Keratinocyte (primary cell): ENCODE results near the gene TWF2. TPM values are rescaled to one million over a fixed set of nuclear protein-coding genes. Genes with fewer than 3 reads are reported as not detected.
A peak's percentile ranks its signal among the peaks of the same experiment; 100 is the strongest.

Experiments used
- DNase-seq: peaks from one replicate; pipeline ENCODE4 v3.0.0-alpha.2; 2011; ENCODE audit warnings: low read depth, missing footprints, low spot score
- FAIRE-seq: peaks from 2 replicates; lab custom pipeline; 2011; peaks lifted over from hg19 to GRCh38; lab: Jason Lieb, UNC
- H2AFZ ChIP-seq: 2 replicates; pipeline ENCODE4 v1.6.0; 2012; ENCODE audit warnings: low read length, control low read depth, inconsistent platforms; ENCODE audit not compliant: control insufficient read depth
- H3K27ac ChIP-seq: 2 replicates; pipeline ENCODE4 v1.5.1; 2011; ENCODE audit warnings: low read length; ENCODE audit not compliant: control insufficient read depth, insufficient read depth
- H3K27me3 ChIP-seq: 3 replicates; pipeline ENCODE4 v1.6.0; 2011; ENCODE audit warnings: low read length; ENCODE audit not compliant: control insufficient read depth, insufficient read depth; ENCODE audit errors: extremely low read depth
- H3K36me3 ChIP-seq, 2 experiments: 2 replicates in 1 of 2; 3 replicates in 1 of 2; pipeline ENCODE4 v1.5.1; 2011; ENCODE audit warnings: low read length in 2 of 2, mild to moderate bottlenecking in 1 of 2; ENCODE audit not compliant: control insufficient read depth in 2 of 2, insufficient read depth in 2 of 2; ENCODE audit errors: extremely low read depth in 1 of 2
- H3K4me1 ChIP-seq: 3 replicates; pipeline ENCODE4 v1.5.1; 2011; ENCODE audit warnings: low read length; ENCODE audit not compliant: control insufficient read depth, insufficient read depth; ENCODE audit errors: extremely low read depth
- H3K4me2 ChIP-seq: 3 replicates; pipeline ENCODE4 v1.6.0; 2011; ENCODE audit warnings: low read depth, low read length; ENCODE audit not compliant: control insufficient read depth, insufficient read depth; ENCODE audit errors: extremely low read depth
- H3K4me3 ChIP-seq, 3 experiments: fragments of 200-600 bp in 1 of 3; sonication (generic) in 1 of 3; 2 replicates in 2 of 3; 3 replicates in 1 of 3; pipeline ENCODE4 v1.5.1; 2011 to 2016; ENCODE audit warnings: low read length in 3 of 3, mild to moderate bottlenecking in 3 of 3, control low read depth in 2 of 3, inconsistent platforms in 1 of 3, low read depth in 1 of 3, mixed read lengths in 1 of 3, mixed run types in 1 of 3, moderate library complexity in 1 of 3; ENCODE audit not compliant: control insufficient read depth in 2 of 3, insufficient read depth in 2 of 3; ENCODE audit errors: extremely low read depth in 1 of 3
- H3K79me2 ChIP-seq: 2 replicates; pipeline ENCODE4 v1.6.0; 2012; ENCODE audit warnings: low read length; ENCODE audit not compliant: control insufficient read depth, insufficient read depth
- H3K9ac ChIP-seq: 3 replicates; pipeline ENCODE4 v1.6.0; 2011; ENCODE audit warnings: low read length; ENCODE audit not compliant: control insufficient read depth, insufficient read depth; ENCODE audit errors: extremely low read depth
- H3K9me1 ChIP-seq: 3 replicates; pipeline ENCODE4 v1.6.0; 2011; ENCODE audit warnings: low read length; ENCODE audit not compliant: control insufficient read depth, insufficient read depth; ENCODE audit errors: extremely low read depth
- H3K9me3 ChIP-seq: 2 replicates; pipeline ENCODE4 v1.5.1; 2012; ENCODE audit warnings: low read depth, low read length; ENCODE audit not compliant: control insufficient read depth
- H4K20me1 ChIP-seq: 3 replicates; pipeline ENCODE4 v1.6.0; 2011; ENCODE audit warnings: low read length; ENCODE audit not compliant: control insufficient read depth, insufficient read depth; ENCODE audit errors: extremely low read depth
- EZH2 ChIP-seq: IDR thresholded peaks from one replicate; pipeline ENCODE4 v1.6.1; 2012; ENCODE audit warnings: inconsistent platforms, mild to moderate bottlenecking, low read length, moderate library complexity
- dilution Hi-C: fragments of 300-500 bp; cut with MboI; formaldehyde crosslinking; loops from one replicate; pipeline ENCODE4 v1.7.0; 2020; ENCODE audit warnings: low sequenced_read_pairs; ENCODE audit not compliant: extremely low pct_ligation_motif_present
- polyA plus RNA-seq, 5 experiments: library from polyadenylated mRNA; depleted of rRNA in 3 of 5; stranded (reverse) in 3 of 5; stranded (forward) in 1 of 5; unstranded in 1 of 5; fragments of >200 nt; gene quantifications; 1 replicate in 1 of 5; 2 replicates in 3 of 5; 3 replicates in 1 of 5; pipeline versions ENCODE4 v1.2.1 to v1.2.3, GENCODE V29; 2011 to 2012; ENCODE audit warnings: missing spikeins in 2 of 5, low read depth in 1 of 5, low replicate concordance in 1 of 5
- TF ChIP-seq, protein P1 (sequence below), 3 experiments: IDR thresholded peaks in 1 of 3; conservative IDR thresholded peaks in 1 of 3; optimal IDR thresholded peaks in 1 of 3; 2 replicates in 2 of 3; 3 replicates in 1 of 3; pipeline versions ENCODE3 to v1.5.1; 2011; ENCODE audit warnings: low read length in 3 of 3, mild to moderate bottlenecking in 3 of 3, moderate library complexity in 2 of 3, control low read depth in 1 of 3, inconsistent platforms in 1 of 3; ENCODE audit not compliant: insufficient read depth in 2 of 3; ENCODE audit errors: extremely low read depth in 1 of 3

Gene TWF2
- polyA plus RNA-seq, 1 donor (not counting 4 experiments of a cell fraction or from before 2014, with no cell fraction given), result 70.4 TPM

DNA sequence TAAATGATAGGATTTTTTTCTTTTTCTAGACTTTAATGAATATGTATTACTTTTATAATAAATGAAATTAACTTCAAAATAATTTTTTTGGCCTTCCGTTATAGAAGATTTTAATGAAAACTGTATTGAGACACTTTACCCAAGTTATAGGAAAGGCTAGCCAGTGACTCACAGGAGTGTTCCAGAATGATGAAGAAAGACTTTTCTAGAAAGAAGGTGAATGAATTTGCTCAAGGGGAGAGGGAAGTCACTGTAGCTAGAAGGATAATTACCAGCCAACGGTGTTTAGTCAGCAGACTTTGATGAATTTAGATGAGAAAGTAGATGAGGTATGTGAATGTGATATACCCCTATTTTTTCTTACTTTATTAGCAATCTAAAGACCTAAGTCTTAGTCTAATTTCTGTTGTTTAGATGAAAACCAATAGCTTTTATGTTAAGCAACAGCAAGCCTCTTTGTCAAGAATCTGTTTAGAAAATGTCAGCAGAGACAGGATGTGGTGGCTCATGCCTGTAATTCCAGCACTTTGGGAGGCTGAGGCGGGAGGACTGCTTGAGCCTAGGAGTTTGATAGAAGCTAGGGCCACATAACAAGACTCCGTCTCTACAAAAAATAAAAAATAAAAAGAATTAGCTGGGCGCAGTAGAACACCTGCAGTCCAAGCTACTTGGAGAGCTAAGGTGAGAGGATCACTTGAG lies 37.8 kb downstream of the TWF2 start:
- no peak for DNase-seq
- peaks cover 21 to 42% of the 10 kb centered on the region in 2 experiments for H3K36me3 ChIP-seq
- H3K79me2 ChIP-seq, result peaks cover 18% of the 10 kb centered on the region
- no peaks in the 10 kb centered on the region for H3K9me3 ChIP-seq
- no peaks in the 10 kb centered on the region for H4K20me1 ChIP-seq
- no peaks in the 10 kb centered on the region for H3K27me3 ChIP-seq
- TF ChIP-seq EZH2, result no peak
- TF ChIP-seq, protein P1, sequence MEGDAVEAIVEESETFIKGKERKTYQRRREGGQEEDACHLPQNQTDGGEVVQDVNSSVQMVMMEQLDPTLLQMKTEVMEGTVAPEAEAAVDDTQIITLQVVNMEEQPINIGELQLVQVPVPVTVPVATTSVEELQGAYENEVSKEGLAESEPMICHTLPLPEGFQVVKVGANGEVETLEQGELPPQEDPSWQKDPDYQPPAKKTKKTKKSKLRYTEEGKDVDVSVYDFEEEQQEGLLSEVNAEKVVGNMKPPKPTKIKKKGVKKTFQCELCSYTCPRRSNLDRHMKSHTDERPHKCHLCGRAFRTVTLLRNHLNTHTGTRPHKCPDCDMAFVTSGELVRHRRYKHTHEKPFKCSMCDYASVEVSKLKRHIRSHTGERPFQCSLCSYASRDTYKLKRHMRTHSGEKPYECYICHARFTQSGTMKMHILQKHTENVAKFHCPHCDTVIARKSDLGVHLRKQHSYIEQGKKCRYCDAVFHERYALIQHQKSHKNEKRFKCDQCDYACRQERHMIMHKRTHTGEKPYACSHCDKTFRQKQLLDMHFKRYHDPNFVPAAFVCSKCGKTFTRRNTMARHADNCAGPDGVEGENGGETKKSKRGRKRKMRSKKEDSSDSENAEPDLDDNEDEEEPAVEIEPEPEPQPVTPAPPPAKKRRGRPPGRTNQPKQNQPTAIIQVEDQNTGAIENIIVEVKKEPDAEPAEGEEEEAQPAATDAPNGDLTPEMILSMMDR (optimal IDR thresholded peaks at IDR 0.05 in 1 of 3, IDR thresholded peaks at IDR 0.05 in 1 of 3, conservative IDR thresholded peaks at IDR 0.05 in 1 of 3; ENCODE audit: extremely low read depth in 1 of 3, insufficient read depth in 2 of 3, low read length in 3 of 3), result no peak
- H3K4me1 ChIP-seq, result peaks cover 37% of the 10 kb centered on the region
- H2AFZ ChIP-seq, result no peak overlapping the region
- no peak overlapping the region for H3K4me2 ChIP-seq
- FAIRE-seq, result no peak
- H3K9ac ChIP-seq, result no peak overlapping the region
- H3K4me3 ChIP-seq, result no peak overlapping the region
- H3K27ac ChIP-seq, result no peak overlapping the region
- H3K9me1 ChIP-seq, result no peaks in the 10 kb centered on the region
- dilution Hi-C loops, result no loop called here

DNA sequence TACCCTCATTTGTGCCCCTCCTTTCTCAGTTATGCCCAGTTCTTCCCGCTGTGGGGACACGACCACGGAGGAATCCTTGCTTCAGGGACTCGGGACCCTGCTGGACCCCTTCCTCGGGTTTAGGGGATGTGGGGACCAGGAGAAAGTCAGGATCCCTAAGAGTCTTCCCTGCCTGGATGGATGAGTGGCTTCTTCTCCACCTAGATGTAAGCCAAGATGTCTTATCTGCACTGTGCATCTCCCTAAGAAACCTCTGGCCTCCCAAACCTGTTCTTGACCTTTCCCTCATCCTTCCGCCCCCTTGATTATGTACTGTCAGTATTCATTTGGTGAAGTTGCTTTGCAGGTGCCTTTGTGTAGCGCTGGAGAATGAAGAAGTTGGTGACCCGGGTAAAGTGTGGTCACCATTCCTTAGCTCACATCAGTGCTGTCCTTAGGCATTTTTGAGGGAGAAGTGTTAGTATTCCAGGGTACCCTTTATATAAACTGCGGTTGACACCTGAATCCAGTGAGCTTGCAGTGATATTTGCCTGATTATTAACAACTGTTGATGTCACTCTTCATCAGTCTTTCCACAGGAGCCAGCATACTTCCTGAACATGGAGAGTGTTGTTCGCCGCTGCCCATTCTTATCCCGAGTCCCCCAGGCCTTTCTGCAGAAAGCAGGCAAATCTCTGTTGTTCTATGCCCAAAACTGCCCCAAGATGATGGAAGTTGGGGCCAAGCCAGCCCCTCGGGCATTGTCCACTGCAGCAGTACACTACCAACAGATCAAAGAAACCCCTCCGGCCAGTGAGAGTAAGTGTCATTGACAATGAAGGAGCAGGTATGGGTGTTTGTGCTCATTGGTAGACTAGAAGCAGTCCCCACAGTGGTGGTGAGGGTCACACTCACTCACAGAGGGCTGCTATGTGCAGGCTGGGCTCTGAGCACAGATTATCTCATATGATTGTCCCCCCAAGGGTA lies 40.0 kb downstream of the TWF2 start:
- peak; percentile 55 for FAIRE-seq
- Histone ChIP-seq H3K4me2 (peak overlapping the region; percentile 94), H4K20me1 (no peaks in the 10 kb centered on the region), H3K9me3 (no peaks in the 10 kb centered on the region), H3K9ac (peak overlapping the region; percentile 86), H3K27ac (peak overlapping the region; percentile 66), H3K4me3 (peak overlapping the region; percentile 62 to 93 (median 92)), H3K27me3 (no peaks in the 10 kb centered on the region), H3K9me1 (no peaks in the 10 kb centered on the region), H3K36me3 (peaks cover 14 to 26% of the 10 kb centered on the region in 2 experiments), H3K4me1 (peaks cover 23% of the 10 kb centered on the region), H2AFZ (no peak overlapping the region), H3K79me2 (peaks cover 18% of the 10 kb centered on the region)
- TF ChIP-seq, protein P1 (optimal IDR thresholded peaks at IDR 0.05 in 1 of 3, IDR thresholded peaks at IDR 0.05 in 1 of 3, conservative IDR thresholded peaks at IDR 0.05 in 1 of 3; ENCODE audit: extremely low read depth in 1 of 3, insufficient read depth in 2 of 3, low read length in 3 of 3), result no peak
- no peak for TF ChIP-seq EZH2
- no peak for DNase-seq
- dilution Hi-C loops, result no loop called here
